Left lobe of liver (tissue), 2 donors: ENCODE data around the gene FYB1. TPM values are rescaled to one million over a fixed set of nuclear protein-coding genes. Genes with fewer than 3 reads are reported as not detected.
"Not testable (repeated sequence)": the region's sequence is repeated elsewhere in the genome, so short reads cannot be mapped to it uniquely, and the experiment has no call there.

ENCODE experiments used
- ATAC-seq: fragments of 200-7000 bp; cut with Tn5 transposase; one replicate; pipeline ENCODE4 v1.9.1; 2020; ENCODE audit warnings: mild to moderate bottlenecking, moderate library complexity
- DNase-seq: peaks from one replicate; pipeline ENCODE4 v3.0.0-alpha.2; 2020; ENCODE audit warnings: low spot score
- total RNA-seq: library from RNA; stranded (reverse); gene quantifications from one replicate; pipeline ENCODE4 v1.2.1, GENCODE V29; 2021
- donor health status: DM: no; HTN: no; CAD: no; lungs with moderate emphysema.
- donor health status: DM: no; HTN: yes; CAD: no.

Gene FYB1
- total RNA-seq, 1 donor from 2014 or later, result 4.4 TPM

GRCh38 chr5:39191216-39191615 is 28.1 kb downstream of the FYB1 start:
- no peak for ATAC-seq

GRCh38 chr5:39190311-39191102 is 28.9 kb downstream of the FYB1 start:
- DNase-seq (no peak), ATAC-seq (no peak)

More at GRCh38 chr5:39191216-39191615, 28.1 kb downstream of the FYB1 start:
- no peak for DNase-seq

GRCh38 chr5:39189292-39189955 is 29.9 kb downstream of the FYB1 start:
- ATAC-seq, result no peak
- no peak for DNase-seq

DNA sequence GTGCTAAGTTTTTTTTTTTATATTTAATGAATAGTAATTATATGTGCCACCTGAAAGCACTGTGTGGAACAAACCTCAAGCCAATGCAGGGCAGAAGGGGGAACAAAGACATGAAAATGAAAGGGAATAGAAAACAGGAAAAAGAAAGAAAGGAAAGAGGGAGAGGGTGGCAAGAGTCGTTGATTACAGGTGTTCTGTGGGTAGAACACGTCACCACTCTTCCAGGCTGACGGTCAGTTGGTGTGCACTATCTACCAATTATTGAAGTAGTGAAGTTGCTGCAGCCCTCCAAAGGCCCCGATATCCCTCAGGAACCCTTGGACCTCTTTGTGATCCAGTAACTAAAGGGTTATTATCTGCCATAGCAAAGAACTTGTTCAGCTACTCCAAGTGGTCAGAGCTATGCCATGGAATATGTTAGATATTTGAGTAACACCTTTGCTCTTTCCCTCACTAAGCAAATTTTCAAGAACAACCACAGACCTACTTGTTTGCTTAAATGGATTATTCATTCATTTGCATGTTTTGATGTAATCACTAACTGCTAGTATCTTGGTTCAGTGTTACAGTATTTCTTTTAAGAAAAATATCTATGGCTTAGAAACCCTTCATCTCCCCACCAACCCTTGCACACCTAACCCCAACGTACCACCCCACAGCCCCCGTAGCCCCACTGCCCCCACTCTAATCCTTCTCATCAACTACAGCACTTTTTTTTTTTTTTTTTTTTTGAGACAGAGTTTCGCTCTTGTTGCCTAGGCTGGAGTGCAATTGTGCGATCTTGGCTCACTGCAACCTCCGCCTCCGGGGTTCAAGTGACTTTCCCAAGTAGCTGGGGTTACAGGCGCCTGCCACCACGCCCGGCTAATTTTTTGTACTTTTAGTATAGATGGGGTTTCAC is 31.3 kb downstream of the FYB1 start:
- no peak for ATAC-seq
- no peak for DNase-seq

DNA sequence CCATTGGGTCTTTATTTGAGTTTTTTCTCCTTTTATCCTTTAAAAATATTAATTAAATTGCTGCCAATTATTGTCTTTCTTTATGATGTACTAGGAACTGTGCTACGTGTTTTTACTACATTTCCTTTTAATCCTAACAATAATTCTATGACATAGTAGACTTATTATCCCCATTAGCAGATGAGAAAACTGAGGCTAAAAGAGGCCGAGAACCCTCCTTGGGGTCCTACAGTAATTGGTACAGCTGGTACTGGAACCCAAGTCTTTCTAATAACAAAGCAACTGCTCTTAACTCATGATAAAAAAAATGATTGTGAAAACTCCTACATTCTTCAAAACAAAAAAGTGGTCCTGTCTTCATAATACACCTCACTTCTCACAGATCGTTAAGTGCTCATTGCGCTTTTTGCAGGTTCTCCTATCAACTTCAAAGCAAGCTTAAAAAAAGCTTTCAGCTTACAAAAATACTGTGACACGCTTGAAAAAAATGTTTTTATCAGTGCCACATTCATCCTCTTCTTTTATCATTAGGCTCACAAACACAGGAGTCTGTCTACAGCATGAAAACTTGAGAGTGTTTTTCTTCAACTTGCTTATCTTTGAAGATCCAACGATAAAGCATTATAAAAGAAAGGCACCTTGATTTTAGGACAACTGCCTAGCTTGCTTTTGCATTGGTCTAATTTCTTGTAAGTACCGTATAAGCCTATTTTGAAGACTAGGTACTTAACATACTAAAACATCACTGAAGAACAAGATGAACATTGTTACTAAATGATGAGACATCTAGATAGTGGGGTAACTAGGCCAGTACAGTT is 32.4 kb downstream of the FYB1 start:
- DNase-seq, result no peak
- no peak for ATAC-seq

GRCh38 chr5:39186289-39186688 is 33.1 kb downstream of the FYB1 start:
- DNase-seq, result no peak
- no peak for ATAC-seq

- no peak for DNase-seq
- ATAC-seq, result no peak
These were observed 33.6 kb downstream of the FYB1 start for GRCh38 chr5:39185761-39186160.

- DNase-seq, ATAC-seq: not testable (repeated sequence)
These were observed 39.8 kb downstream of the FYB1 start for GRCh38 chr5:39179561-39179960.

- ATAC-seq, result no peak
- no peak for DNase-seq
These were observed 40.5 kb downstream of the FYB1 start for GRCh38 chr5:39178861-39179260.

DNA sequence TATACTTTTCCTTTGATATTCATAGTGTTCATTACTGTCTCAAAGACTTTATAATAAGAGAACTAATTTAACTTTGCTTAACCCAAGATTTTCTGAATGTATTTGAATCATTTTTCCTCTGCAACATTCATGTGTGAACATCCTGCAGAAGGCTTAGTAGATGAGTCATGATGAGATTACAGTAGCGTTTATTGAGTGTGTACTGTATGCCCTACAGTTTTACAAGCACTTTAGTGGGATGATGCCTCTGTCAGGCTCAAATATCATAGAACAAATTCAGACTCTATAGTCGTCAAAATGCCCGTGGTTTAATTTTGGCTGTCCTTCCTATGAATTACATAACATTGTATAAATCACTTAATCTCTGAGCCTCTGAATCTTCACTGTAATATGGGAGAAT is 41.2 kb downstream of the FYB1 start:
- no peak for ATAC-seq
- no peak for DNase-seq

DNA sequence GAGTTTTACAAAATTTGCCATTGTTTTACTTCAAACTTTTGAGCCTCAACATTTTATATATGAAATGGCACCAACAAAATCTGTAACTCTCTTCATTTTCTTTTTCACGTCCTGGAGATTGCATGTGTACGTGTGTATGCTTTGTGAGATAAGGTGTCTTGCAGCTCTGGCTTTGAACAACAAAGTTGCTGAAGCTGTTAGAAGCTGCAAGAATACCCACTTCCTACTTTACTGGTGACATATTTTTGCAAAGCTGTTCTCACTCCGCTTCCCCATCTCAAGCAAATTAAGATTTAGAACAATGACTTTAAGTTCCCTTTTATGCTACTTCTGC is 41.8 kb downstream of the FYB1 start:
- ATAC-seq (no peak), DNase-seq (no peak)

DNA sequence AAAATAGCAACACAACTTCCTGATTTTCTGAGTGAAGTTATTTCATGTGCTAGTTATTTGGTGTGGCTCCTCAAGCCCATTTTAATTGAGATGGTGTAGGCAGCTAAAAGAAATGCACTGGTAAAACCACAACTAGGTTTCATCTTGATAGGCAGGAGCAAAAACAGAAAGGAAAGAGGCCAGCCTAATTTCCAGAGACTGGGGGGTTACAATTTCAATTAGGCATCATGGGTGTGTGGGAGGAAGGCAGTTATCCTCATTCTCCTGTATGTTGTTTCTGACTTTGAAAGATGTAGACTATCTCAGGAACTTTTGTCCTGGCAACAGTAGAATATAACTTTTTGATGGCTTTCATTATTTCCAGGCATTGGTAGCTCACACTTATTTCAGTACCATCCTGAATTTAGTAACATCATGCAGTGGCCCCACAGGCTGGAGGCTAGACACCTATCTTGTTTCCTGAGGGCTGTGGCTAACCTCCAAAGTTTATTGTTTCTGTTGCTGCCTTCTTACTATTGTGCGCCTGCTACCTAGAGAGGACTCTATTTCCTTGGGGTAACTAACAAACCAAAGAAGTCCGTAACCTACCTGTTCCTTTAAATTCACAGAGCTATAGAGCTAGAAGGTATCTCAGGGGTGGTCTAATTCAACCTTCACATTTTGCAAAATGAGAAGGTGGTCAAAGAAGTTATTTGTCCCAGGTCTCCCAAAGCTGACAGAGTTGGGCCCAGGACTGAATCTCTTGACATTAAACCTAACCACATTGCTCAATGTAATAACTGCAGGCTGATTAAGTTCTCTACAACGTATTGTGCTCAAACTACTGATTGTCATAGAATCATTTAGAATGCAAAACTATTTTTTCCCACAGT is 42.4 kb downstream of the FYB1 start:
- ATAC-seq (no peak), DNase-seq (no peak)

DNA sequence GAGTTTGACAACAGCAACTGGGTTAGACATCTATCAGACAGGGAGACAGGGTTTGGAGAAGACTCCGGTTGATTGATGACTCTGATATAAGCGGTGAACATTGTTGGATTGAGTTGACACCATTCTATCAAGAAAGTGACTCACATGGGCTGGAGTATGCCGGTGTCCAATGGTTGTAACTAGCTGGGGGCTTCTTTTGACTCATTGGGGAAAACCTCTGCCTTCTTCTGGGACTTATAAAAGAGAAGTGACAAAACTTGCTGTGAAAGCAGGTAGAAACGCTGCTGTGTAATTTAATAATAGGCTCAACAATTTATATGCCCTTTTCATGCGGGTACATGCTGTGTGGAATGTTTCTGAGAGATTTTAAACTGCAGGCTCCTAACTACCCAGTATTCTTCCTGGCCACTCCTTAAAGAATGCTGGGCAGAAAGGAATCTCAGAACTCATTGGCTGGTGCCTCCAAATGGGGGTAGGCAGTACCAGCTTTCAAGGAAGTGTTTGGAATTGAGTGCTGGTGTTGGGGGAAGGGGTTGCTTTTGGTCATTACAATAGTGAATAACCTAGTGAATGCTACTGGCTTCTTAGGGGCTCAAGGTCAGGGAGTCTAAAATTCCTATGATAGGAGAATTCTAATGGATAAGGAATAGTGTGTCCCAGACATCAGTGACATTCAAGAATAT is 43.9 kb downstream of the FYB1 start:
- DNase-seq (no peak), ATAC-seq (no peak)

GRCh38 chr5:39173069-39173468 is 46.3 kb downstream of the FYB1 start:
- ATAC-seq, result no peak

GRCh38 chr5:39172593-39172992 is 46.8 kb downstream of the FYB1 start:
- no peak for ATAC-seq
- DNase-seq, result no peak

More at GRCh38 chr5:39173069-39173468, 46.3 kb downstream of the FYB1 start:
- no peak for DNase-seq

DNA sequence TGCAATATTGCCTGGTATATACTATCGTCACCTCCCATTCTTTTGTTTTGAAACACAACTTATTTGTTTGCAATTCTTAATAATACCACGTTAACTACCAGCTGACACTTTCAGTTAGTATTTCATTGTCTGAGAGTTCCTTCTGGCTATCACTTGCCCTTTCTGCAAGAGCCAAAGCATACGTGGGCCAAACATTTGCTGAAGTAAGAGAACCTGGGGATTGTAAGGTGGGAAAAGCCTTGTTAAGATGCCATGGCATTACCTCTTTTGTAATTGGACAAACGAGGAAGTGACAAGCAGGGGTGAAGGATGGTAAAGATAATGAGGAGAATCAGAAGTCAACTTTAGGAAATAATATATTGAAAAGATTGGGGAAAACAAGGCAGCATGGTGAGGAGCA is 47.7 kb downstream of the FYB1 start:
- ATAC-seq (no peak), DNase-seq (no peak)

DNA sequence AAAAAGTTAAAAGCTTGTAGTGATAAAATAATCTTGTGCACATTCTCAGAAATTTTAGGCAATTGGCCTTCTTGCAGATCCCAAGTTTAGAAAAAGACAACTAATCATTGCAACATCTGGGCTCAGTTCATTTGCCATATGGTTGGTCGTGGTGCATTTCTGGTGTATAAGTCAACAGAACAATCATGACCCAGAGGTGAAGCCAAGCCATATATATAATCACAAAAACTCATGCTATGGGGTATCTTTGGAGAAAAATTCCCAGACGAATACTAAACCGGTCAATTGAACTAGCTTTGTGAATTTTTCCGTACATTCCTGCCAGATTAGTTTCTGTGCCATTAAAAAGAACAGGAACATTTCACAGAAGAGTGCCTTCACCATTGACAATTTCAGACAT is 50.3 kb downstream of the FYB1 start:
- DNase-seq (no peak), ATAC-seq (no peak)

DNA sequence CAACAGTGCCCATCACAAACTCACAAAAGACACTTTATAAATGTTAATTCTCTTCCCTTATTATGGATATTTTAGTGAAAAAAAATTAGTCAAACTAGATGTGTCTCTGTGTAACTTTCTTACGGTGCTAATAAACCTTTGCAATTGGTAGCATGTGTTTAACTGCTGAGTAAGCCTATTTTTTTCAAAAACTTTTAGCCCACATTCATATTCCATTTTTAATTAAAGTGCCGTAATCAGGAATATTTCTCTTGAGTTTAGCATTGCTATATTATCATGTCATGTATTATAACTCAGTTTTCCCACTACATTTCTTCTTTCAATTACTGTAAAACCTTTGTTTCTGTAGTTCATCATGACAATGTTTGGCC is 51.4 kb downstream of the FYB1 start:
- DNase-seq (no peak), ATAC-seq (no peak)
